ENCODE measurements around the gene ADAMTSL3.
A peak's percentile ranks its signal among the peaks of the same experiment; 100 is the strongest.
"Not testable (repeated sequence)": the region's sequence is repeated elsewhere in the genome, so short reads cannot be mapped to it uniquely, and the experiment has no call there.

ADAMTSL3 gene

DNA sequence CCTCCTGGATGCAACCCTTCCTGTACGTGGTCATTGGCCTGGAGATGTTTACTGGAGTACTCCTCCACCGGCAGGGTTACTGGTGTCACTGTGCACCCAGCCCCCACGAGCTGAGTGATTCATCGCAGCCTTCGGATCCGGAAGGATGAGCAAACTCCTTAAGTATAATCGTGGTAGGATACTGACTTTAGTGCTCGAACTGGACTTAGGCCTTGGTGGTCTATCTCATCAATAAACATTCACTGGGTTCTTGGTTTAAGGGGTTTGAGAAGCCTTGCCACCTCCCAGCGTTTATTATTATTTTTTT lies 426.8 kb downstream of the ADAMTSL3 start:
- H3K4me3 Mint-ChIP-seq = peak overlapping the region; percentile 70
- H3K4me1 Mint-ChIP-seq = peaks cover 13% of the 10 kb centered on the region

DNA sequence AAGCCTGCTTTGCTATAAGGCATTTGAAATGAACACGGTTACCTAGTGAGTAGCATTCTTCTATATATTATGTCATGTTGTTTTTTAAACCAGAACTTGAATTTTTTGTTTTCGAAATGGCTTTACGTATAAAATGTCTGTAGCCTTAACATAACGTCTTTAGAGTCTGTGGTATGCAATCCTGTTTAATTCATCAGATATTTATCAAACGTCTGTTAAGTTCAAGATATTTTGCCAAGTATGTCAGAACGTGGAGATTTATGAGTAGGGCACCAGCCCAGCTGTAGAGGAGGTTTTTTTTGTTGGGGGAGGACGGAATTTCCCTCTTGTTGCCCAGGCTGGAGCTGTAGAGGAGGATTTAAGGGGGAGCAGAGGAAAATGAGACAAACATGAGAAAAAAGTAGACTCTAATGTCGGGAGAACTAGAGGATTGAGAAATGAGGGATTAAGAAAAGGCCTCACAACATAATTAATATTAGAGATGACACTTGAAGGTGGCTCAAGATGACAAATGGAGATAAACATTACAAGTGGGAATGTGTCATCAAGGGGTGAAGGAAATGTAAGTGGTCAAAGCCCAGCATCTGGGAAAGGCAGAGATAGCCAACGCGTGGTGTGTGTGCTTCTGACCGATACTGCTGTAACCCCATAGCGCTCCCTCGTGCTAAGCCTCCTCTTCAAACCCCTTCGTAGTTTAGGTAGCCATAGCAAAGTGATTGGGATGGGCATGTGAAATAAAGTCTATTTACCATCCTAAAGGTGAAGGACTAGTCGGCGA lies 427.7 kb downstream of the ADAMTSL3 start:
- H3K9me3 Mint-ChIP-seq = no peaks in the 10 kb centered on the region
- H3K27me3 Mint-ChIP-seq = peaks cover 46% of the 10 kb centered on the region
- peaks cover 13% of the 10 kb centered on the region for H3K4me1 Mint-ChIP-seq
- H3K4me3 Mint-ChIP-seq = no peak overlapping the region
- no peaks in the 10 kb centered on the region for H3K36me3 Mint-ChIP-seq
- H3K27ac Mint-ChIP-seq = no peak overlapping the region

More for the DNA sequence above, 426.8 kb downstream of the ADAMTSL3 start:
- H3K36me3 Mint-ChIP-seq, H3K9me3 Mint-ChIP-seq, H3K27ac Mint-ChIP-seq: not testable (repeated sequence)
- peaks cover 53% of the 10 kb centered on the region for H3K27me3 Mint-ChIP-seq

DNA sequence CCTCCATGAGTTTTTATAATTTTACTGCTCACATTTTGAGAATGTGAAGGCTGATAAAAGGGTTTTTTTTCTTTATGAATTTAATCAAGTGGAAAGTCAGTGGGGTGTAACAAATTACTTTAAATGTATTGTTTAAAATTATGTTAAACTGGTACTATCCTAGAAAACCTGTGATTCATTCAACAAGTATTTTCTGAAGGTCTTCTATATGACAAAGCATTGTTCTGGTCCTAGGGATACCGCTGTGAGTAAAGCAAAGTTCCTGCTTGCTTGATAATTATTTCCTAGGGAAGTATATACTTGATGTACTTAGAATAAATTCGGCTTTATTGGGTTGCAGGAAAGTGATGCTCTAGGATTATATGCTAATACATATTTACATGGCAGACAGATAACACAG lies 428.8 kb downstream of the ADAMTSL3 start:
- peaks cover 13% of the 10 kb centered on the region for H3K4me1 Mint-ChIP-seq
- peaks cover 42% of the 10 kb centered on the region for H3K27me3 Mint-ChIP-seq
- H3K36me3 Mint-ChIP-seq = no peaks in the 10 kb centered on the region
- H3K27ac Mint-ChIP-seq = no peak overlapping the region
- no peaks in the 10 kb centered on the region for H3K9me3 Mint-ChIP-seq
- H3K4me3 Mint-ChIP-seq = no peak overlapping the region

DNA sequence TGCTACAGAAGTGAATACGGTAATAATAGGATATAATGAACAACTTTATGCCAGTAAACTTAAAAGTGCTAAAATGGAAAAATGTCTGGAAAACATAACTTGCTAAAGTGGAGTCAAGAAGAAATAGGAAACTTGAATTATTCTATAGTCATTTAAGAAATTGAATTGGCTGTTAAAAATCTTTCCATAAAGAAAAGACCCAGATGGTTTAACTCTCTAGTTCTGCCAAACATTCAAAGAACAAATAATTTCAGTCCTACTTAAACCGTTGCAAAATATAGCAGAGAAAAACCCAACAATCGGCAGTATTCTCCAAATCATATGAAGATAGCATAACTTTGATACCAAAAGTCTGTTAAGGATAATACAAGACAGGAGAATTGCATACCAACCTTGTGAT lies 432.1 kb downstream of the ADAMTSL3 start:
- H3K27me3 Mint-ChIP-seq = peaks cover 21% of the 10 kb centered on the region
- not testable (repeated sequence) for H3K27ac Mint-ChIP-seq, H3K9me3 Mint-ChIP-seq, H3K4me3 Mint-ChIP-seq, H3K4me1 Mint-ChIP-seq, H3K36me3 Mint-ChIP-seq

Data from activated naive CD4-positive, alpha-beta T cell treated with anti-CD3 and anti-CD28 coated beads, Interleukin-2, amount 50 U/mL, for 24 hours (primary cell).